Activated gamma-delta T cell treated with anti-CD3 and anti-CD28 coated beads, Interleukin-2, amount 50 U/mL, for 16 hours (primary cell): Measurements from ENCODE around the gene RAP1A.
A peak's percentile ranks its signal among the peaks of the same experiment; 100 is the strongest.
"Not testable (repeated sequence)": the region's sequence is repeated elsewhere in the genome, so short reads cannot be mapped to it uniquely, and the experiment has no call there.

Experiments used
- DNase-seq: peaks from one replicate; pipeline ENCODE4 v3.0.0-alpha.2; 2020; ENCODE audit warnings: low read depth

RAP1A gene

GRCh38 chr1:111598544-111598943, 21.0 kb upstream of the RAP1A start:
- DNase-seq, result no peak

- DNase-seq, result no peak
These were observed 19.6 kb upstream of the RAP1A start for GRCh38 chr1:111599781-111600693.

GRCh38 chr1:111600886-111601386, 18.7 kb upstream of the RAP1A start:
- DNase-seq, result no peak

- no peak for DNase-seq
These were observed 17.3 kb upstream of the RAP1A start for GRCh38 chr1:111602302-111602701.

DNA sequence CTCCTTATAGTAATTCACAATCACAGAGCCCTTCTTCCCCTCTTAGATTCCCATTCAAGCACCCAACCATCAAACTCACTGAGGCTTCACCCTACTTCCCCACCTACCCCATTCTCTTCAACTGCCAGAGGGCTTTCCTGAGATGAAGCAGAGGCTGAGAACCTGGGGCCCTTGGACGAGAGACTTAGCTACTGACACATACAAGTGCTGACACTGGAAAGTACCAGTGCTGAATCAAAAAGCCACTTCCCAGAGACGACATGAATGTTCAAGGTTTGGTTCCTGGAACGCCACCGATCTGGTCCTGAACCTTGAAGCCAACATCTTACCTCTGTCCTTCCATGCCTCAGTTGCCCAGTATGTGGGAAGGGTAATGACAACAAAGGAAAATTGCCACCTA, 16.6 kb upstream of the RAP1A start:
- DNase-seq, result no peak

DNA sequence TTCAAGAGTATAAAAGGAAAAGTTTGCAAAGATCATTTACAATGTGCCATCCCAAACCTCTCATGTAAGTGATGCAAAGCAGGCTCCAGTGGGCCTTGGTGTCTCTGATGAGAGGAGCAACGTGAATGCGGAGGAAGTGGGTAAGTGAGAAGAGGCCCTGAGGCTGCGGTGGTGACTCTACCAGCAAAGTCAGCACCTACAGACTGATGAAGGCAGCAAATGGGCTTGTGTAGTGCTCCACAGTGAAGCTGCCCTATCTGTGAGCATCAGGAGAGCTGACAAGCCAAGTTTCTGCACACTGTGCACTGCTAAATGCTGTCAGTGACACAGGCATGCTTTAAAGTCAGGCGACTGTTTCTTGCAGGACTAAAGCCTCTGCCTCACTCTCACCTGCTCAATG, 15.6 kb upstream of the RAP1A start:
- peak; percentile 67 for DNase-seq

- no peak for DNase-seq
These were observed 14.7 kb upstream of the RAP1A start for GRCh38 chr1:111604931-111605330.

DNA sequence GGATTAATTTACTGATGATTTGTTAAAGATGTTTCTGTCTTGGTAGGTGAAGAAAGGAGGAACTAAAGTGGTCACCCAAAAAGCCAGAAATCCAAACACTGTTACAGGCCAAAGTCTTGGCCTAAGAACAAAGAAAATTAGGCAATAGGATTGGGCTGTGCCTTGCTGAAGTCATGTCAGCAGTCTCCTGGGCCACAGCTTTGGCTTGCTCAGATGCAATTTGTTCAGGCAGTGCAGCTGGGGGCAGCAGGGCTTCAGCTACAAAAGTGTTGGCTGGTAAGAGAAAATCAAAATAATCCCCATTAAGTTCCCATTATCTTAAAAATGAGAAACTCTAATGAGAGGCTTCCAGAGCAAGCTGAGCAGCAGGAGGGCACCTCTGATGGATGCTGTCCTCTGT, 14.0 kb upstream of the RAP1A start:
- DNase-seq, result no peak

GRCh38 chr1:111606457-111607215, 13.0 kb upstream of the RAP1A start:
- DNase-seq, result not testable (repeated sequence)

DNA sequence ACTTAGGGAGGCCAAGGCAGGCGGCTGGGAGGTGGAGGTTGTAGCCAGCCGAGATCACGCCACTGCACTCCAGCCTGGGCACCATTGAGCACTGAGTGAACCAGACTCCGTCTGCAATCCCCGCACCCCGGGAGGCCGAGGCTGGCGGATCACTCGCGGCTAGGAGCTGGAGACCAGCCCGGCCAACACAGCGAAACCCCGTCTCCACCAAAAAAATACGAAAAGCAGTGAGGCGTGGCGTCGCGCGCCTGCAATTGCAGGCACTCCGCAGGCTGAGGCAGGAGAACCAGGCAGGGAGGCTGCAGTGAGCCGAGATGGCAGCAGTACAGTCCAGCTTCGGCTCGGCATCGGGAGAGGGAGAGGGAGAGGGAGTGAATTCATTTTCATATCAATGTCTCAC, 11.1 kb upstream of the RAP1A start:
- DNase-seq, result not testable (repeated sequence)

DNA sequence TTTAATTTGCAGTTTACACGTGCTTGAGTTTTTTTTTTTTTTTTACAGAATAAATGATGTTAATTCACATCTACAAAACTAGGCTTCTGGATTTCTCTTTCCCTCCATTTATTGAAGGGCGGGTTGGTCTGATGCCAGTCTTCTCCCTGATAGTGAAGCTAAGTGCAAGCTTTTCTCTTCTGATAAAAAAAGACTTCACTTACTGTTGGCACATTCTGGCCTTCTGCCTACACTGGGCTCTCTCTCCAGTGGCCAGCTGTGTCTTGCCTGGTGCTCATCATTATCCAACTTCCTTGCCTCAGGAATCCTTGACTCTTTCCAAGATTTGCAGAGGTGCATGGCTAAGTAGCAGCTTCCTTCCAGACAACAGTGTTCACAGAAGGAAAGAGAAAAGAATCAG, 7.6 kb upstream of the RAP1A start:
- DNase-seq, result no peak

DNA sequence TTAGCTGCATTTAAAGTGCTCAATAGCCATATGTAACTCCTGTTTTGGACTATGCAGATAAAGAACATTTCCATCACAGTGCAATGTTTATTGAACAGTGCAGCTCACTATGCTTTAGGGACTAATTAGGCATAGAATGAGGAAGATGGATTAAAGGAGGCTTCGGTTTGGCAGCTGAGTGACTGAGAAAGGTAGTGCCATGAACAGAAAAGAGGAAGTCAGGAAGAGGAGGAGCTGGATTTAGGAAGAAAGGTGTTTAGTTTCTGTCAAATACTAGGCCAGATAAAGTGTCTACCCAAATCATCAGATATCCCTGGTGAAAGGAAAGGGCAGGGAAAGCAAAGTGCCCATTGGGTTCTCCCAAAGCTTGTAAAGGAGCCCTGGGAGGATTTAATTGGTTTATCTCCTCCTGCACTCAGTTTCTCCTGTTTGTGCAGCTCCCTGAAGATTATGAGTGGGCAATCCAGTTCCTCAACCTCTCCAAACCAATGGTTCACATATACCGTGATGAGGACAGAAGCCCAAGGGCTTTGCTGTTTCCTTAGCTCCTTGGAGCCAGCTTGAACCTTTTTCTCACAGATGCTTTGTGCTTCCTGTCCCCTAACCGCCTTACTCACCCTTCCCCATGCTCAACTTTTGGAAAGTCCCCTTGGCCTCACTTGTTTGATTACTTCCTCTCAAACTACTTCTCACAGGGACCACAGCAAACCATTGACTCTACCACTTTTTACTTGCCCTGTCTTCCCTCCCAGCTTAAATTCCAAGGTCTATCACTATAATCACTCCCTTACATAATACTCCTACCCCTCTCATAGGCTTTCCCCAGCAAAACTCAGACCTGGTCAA, 3.5 kb upstream of the RAP1A start:
- DNase-seq, result peak; percentile 41

DNA sequence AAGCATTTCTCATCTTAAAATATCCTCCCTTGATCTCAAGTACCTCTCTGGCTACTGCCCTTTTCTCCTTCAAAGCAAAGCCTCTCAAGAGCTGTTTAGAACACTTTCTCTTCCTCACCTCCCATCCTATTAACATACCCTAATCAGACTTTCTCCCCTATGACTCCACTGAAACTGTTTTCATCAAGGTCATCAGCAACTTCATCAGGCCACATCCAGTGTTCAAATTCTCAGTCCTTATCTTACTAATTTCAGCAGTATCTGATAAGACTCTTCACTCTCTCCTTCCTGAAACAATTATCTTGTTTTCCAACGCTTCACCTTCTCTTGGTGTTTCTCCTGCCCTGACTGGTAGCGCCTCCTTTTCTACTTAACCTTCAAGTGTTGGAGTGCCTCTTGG, 1.5 kb upstream of the RAP1A start:
- DNase-seq, result no peak

DNA sequence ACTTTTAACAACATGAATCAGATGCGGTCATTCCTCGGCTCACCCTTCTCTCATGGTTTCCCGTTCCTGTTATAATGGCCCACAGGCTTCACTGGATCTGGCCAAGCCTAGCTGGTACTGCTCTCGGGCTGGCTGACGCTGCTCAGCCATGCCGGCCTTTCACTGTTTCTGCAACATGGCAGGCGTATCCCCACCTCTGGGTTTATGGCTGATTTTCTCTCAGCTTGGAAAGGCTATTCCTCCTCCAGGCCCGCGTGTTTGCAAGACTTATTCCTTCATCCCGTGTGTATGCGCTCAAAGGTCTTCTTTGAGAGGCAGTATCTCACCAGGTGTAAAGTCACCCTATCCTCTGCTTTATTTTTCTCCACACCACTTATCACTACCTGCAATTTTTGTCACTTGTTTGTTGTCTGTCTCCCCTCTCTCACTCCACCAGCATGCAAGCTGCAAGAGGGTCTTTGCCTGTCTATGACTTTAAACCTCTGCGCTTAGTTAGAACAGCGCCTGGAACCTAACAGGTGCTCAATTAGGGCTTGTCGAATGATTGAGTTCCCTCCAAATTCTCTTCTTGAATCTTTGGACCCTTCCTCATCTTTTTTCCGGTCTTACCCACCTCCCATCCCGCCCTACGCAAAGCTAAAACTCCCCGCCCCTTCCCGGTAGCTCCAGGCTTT, 491 bp upstream of the RAP1A start:
- DNase-seq, result no peak

DNA sequence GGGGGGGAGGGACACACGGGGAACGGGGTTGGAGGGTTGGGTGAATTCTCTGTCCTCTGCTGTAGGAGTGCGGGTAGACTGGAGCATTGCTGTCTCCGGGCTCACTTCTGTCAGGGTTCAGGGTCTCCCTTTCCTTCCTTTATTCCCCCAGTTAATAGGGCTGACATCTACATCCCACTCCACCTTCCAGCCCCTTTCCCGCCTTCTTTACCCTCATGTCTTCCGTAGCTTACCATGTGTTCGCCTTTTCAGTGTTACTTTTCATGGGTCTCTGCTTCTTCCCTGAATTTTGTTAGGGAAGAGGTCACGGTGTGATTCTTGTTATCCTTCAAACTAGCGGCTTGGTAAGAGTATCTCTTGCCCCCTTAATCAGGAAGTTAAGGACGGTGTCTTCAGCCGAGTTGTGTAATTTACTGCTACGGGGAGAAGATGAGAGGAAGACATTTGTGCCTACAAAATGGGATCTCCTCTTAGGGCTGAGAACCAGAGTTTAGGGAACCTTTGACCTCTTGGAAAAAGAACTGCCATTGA, 917 bp downstream of the RAP1A start:
- no peak for DNase-seq

- DNase-seq, result no peak
These were observed 1.5 kb downstream of the RAP1A start for GRCh38 chr1:111621050-111621449.

- DNase-seq, result no peak
These were observed 2.6 kb downstream of the RAP1A start for GRCh38 chr1:111622166-111622565.

- DNase-seq, result no peak
These were observed 4.8 kb downstream of the RAP1A start for GRCh38 chr1:111624382-111624781.

DNA sequence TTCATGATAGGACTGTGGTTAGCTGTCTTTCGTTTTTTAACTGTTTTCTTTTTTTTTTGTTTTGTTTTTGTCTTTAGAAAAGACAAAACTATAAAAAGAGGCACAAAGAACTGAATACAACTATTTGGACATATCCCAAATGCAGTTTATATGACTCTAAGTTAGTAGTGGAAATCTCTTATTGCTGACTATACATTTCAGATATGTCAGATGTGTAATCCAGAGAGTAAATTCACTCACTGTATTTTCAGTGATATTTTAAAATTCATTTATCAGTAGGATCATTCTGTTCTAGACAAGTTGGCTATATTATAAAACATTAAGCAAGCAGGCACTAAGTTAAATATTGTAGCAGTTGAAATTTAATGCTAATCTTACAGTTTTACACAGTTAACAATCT, 5.7 kb downstream of the RAP1A start:
- no peak for DNase-seq

DNA sequence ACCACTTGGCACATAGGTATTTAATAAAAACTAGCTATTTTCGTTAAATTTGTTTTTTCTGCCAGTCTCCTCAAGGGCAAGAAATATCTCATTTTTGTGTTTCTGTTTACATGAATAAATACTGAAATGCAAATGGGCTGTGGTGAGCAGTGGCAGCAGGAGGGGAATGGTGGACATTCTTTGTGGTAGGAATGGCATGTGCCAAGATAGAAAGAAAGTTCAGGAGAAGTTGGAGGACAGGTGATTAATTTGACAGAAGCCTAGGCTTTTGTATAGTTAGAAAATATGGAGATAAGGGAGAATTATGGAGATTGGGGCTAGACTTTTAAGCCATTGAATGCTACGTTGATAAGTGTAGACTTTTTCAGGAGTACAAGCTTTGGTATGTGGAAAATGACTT, 8.6 kb downstream of the RAP1A start:
- no peak for DNase-seq

GRCh38 chr1:111629190-111629954, 9.8 kb downstream of the RAP1A start:
- DNase-seq, result no peak
